Parathyroid adenoma (tissue), 2 donors: Measurements from ENCODE around the gene TMEM196.

Experiments used
- H2AFZ ChIP-seq: fragments of 300-600 bp; sonication (generic); one replicate; pipeline ENCODE4 v1.7.0; 2017; ENCODE audit warnings: antibody characterized with exemption, mild to moderate bottlenecking
- H3K27ac ChIP-seq: fragments of 300-600 bp; sonication (generic); one replicate; pipeline ENCODE4 v1.7.0; 2017
- H3K27me3 ChIP-seq: fragments of 300-600 bp; sonication (generic); one replicate; pipeline ENCODE4 v1.7.0; 2017; ENCODE audit warnings: low read length; ENCODE audit not compliant: control insufficient read depth, insufficient read depth
- H3K36me3 ChIP-seq: fragments of 300-600 bp; sonication (generic); one replicate; pipeline ENCODE4 v1.7.0; 2017; ENCODE audit warnings: low read length; ENCODE audit not compliant: control insufficient read depth, insufficient read depth
- H3K4me1 ChIP-seq: fragments of 300-600 bp; sonication (generic); one replicate; pipeline ENCODE4 v1.7.0; 2017; ENCODE audit warnings: control low read depth
- H3K4me2 ChIP-seq: fragments of 300-600 bp; sonication (generic); one replicate; pipeline ENCODE4 v1.7.0; 2017; ENCODE audit warnings: low read length
- H3K4me3 ChIP-seq: fragments of 300-600 bp; sonication (generic); one replicate; pipeline ENCODE4 v1.7.0; 2017; ENCODE audit warnings: low read depth, low read length
- H3K79me2 ChIP-seq: fragments of 300-600 bp; sonication (generic); one replicate; pipeline ENCODE4 v1.7.0; 2017; ENCODE audit warnings: control low read depth
- H3K9ac ChIP-seq: fragments of 300-600 bp; sonication (generic); one replicate; pipeline ENCODE4 v1.7.0; 2017; ENCODE audit warnings: mild to moderate bottlenecking
- H3K9me3 ChIP-seq: fragments of 300-600 bp; sonication (generic); one replicate; pipeline ENCODE4 v1.7.0; 2017; ENCODE audit warnings: low read length; ENCODE audit not compliant: control insufficient read depth
- CTCF ChIP-seq: fragments of 300-600 bp; sonication (generic); IDR thresholded peaks from one replicate; pipeline ENCODE4 v1.7.0; 2017; ENCODE audit warnings: antibody characterized with exemption, mild to moderate bottlenecking
- donor health status: primary hyperparathyroidism.

TMEM196 gene

DNA sequence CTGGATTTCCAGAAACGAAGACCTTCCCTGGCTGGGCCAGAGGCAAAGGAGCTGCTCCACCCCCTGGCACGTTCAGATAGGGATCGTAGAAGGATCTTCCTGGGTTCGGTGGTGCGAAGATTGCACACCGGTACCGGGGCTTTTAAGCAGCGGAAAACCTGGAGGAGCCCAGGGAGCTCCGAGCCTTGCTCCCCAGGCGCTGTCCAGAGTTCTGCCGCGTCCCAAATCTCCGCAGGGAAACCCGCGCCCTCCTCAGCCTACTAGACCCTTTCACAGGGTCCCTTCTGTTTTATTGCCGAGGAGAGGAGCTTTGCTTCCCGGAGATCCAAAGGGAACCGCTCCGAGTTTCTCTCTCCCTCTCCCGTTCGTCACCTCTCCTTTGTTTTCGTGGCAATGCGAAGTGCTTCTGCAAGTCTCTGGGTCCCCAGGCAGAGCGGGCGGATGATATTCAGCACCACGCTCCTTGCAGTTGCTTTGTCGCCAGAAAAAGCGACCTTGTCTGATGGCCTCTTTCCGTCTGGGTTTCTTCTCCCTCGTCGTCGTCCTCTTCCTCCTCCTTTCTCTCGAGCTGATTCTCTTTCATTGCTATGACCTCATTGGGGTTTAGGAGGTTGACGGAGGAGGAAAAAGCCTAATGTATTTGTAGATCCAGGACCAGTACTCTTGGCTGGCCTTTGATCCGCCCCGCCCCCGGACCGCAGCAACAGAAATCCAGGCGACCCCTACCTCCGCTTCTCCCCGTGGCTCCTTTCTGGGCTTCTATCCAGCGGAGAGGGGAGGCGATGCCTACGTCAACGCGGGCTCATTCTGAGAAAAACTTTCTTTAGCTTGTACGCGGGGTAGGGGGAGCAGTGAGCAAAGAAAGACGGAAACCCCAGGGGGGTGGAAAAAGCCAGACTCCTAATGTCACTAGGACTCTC lies at the start of gene TMEM196:
TMEM196 (minus strand) TSS at position 777 of the 920 bp plus-strand sequence. CDS start 921 bp downstream, outside the sequence.
- Histone ChIP-seq H3K9me3 (no peaks in the 10 kb centered on the region), H3K27ac (no peak within 1 kb of the TSS), H3K36me3 (no peaks in the 10 kb centered on the region), H2AFZ (peak within 1 kb of the TSS; percentile 61), H3K79me2 (no peaks in the 10 kb centered on the region), H3K4me3 (peak within 1 kb of the TSS; percentile 19), H3K4me1 (no peaks in the 10 kb centered on the region), H3K9ac (no peak within 1 kb of the TSS), H3K4me2 (peak within 1 kb of the TSS; percentile 56), H3K27me3 (no peaks in the 10 kb centered on the region)
- no peak for TF ChIP-seq CTCF

DNA sequence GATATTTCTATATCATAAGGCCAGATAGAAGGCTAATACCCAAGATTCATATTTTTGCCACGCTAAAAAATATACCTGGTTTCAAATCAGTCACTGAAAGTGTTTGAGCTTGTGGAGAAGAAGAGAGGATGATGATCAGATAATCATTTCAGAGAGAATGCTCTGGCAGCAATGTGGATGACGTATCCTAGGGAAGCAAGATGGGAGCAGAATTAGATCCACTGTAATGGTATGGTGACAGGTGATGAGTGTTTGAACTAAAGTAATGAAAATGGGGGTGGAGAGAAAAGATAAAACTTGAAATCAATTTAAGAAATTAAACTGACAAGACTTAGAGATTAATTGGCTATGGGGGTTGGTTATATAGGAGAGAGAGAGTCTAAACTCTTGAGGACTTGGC lies 42.7 kb upstream of the TMEM196 start:
- H3K4me2 ChIP-seq: no peak overlapping the region
- H3K4me3 ChIP-seq: no peak overlapping the region

GRCh38 chr7:19815546-19815945 lies 42.1 kb upstream of the TMEM196 start:
- no peaks in the 10 kb centered on the region for H3K27me3 ChIP-seq
- no peak for TF ChIP-seq CTCF
- no peak overlapping the region for H3K9ac ChIP-seq
- no peaks in the 10 kb centered on the region for H3K4me1 ChIP-seq
- no peak overlapping the region for H3K4me2 ChIP-seq
- H3K36me3 ChIP-seq: no peaks in the 10 kb centered on the region
- H3K27ac ChIP-seq: no peak overlapping the region
- H3K4me3 ChIP-seq: no peak overlapping the region
- no peaks in the 10 kb centered on the region for H3K79me2 ChIP-seq
- H3K9me3 ChIP-seq: no peaks in the 10 kb centered on the region
- no peak overlapping the region for H2AFZ ChIP-seq

More for the DNA sequence above, 42.7 kb upstream of the TMEM196 start:
- Histone ChIP-seq H3K9me3 (no peaks in the 10 kb centered on the region), H2AFZ (no peak overlapping the region), H3K9ac (no peak overlapping the region), H3K36me3 (no peaks in the 10 kb centered on the region), H3K4me1 (no peaks in the 10 kb centered on the region), H3K79me2 (no peaks in the 10 kb centered on the region), H3K27me3 (no peaks in the 10 kb centered on the region), H3K27ac (no peak overlapping the region)
- TF ChIP-seq CTCF: no peak

DNA sequence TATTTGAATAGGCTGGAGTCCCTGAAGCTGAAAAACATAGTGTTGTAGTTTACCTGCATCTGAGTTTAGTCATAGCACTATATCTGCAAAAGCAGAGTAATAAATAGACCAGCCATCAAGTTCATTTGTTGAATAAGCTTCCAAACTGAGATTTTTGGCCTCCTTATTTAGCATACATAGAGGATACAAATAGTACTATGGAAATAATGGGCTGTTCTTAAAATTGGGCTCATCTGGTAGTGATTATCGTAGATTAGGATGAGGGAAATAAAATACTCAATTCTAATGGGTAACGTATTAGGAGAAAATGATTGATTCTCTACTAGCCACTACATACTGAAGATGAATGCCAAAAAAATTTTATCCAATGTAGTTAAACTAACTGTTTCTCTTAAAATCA lies 41.4 kb upstream of the TMEM196 start:
- no peaks in the 10 kb centered on the region for H3K9me3 ChIP-seq
- TF ChIP-seq CTCF: no peak
- no peak overlapping the region for H3K9ac ChIP-seq
- no peaks in the 10 kb centered on the region for H3K4me1 ChIP-seq
- no peak overlapping the region for H3K27ac ChIP-seq
- H2AFZ ChIP-seq: no peak overlapping the region
- H3K4me2 ChIP-seq: no peak overlapping the region
- H3K36me3 ChIP-seq: no peaks in the 10 kb centered on the region
- no peaks in the 10 kb centered on the region for H3K79me2 ChIP-seq
- H3K4me3 ChIP-seq: no peak overlapping the region
- no peaks in the 10 kb centered on the region for H3K27me3 ChIP-seq
